Measurements from ENCODE around the gene OARD1. TPM values are rescaled to one million over a fixed set of nuclear protein-coding genes. Genes with fewer than 3 reads are reported as not detected.

OARD1 gene
- total RNA-seq, 1 experiment from 2014 or later: 12.8 TPM

DNA sequence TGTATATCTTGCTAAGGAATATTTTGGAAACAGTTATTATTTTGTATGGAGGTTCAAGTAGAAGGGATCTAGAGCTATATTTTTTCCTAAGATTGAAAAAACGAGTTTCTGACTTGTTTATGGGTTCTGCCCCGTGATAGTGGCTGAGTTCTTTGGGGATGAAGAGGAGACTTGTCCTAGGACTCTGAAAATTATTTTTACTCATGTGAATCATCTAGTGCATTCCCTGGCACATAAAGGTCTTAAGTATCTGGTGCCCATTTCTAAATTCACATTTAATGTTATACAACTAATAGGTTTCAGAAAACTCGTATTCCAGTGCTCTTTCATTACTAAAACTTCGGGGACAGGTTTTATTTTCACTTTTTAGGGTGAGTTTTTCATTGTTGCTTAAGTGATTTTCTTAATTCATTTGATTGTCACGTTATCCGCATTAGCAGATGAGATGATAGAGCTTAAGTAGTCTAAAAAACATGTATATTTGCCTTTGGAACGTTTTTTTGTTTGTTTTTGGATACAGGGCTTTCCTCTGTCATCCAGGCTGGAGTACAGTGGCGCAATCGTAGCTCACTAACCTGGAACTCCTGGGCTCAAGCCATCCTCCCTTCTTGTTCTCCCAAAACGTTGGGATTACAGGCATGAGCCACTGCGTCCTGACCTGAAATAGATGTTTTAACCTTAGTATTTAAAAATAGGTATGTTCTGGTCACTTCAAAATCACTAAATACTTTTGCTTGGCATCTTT lies 2.7 kb upstream of the OARD1 start:
- DNase-seq (ENCODE audit: low read depth): peak; percentile 7

DNA sequence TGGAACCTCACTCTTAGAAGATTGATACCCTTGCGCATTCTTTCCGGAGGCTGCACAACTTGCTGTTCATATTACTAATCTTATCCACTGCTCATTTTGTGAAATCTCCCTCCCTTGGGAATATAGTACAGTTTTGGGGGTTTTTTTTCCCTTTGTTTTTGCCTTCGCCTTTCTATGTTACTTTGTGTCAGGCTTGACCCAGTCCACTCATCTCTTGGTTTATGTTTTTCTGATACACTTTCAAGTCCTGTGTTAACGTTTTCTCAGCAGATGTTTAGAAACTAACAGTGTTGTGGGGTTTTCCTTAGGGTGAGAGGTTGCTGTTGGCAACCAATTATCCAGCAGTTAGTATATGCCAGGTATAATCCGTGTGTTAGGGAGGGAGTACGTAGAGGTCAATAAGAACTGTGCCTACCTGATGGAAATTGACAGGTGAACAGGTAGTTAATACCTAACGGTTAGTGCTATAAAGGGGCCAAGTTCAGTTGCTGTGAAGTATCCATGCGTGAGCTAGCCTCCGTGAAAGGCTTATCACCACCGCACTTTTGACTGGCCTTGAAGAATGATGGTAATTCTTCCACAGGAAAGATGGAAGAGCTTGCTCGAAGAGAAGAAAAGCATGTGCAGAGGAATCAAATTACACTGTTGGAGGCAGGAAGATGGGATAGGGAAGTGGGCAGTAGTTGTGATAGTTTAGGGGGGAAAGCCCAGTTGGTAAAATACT lies 2.0 kb upstream of the OARD1 start:
- DNase-seq (ENCODE audit: low read depth): peak; percentile 36

DNA sequence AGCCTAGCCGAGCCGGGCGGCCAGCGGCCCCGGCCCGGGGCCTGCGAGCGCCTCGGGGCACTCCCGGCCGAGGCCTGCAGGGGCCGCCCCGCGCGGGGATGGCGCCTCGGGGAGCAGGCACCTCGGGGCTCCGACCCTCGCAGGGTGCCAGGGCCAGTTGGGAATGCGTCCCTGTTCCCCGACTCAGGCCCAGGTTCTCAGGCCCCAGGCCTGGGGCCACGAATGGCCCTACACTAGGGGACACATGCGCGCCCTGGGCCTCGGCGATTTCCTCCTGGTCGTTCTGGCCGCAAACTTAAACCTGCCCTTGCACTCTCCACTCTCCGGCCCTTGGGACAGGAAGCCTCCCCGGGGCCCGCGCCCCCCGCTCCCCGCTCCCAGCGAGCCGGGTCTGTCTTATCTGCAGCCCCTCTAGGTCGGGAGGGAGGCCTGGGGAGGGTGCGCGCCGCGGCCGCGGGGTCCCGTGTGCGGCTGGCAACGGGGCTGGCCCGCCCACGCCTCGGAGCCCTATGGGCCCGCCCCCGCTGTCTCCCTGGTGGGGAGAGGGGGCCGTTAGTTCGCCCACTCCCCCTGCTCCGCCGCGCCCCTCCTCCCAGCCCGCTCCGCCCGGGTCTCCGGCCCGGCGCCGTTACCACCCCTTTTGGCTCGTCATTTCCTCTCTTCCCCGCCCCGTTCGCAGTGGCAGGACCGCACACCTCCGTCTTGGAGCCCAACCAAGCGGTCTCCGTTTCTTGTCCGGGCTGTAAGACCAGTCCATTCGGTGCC lies 1.2 kb upstream of the OARD1 start:
- peak; percentile 67 for DNase-seq (ENCODE audit: low read depth)

DNA sequence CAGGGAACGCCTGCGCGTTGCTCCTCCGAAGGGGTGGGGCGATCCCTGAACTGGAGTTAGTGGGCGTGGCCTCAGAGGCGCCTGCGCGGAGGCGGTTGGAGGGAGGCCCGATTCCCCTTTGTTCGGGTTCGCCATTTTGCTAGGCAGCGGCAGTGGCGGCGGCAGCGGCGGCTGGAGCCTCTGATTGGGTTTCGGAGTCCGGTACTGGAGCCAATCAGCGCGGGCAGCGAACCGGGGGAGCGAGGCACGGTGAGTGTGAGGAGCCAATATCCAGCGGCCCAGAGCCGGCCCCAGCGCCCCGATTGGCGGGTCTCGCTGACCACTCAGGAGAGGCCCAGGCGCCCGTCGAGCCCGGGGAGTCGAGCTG lies 663 bp upstream of the OARD1 start, which contains the start of gene NFYA:
Gene NFYA (plus strand): TSS at position 139 of the 367 bp plus-strand sequence. CDS start 6,116 bp downstream, outside the sequence.
- no peak for DNase-seq (ENCODE audit: low read depth)

DNA sequence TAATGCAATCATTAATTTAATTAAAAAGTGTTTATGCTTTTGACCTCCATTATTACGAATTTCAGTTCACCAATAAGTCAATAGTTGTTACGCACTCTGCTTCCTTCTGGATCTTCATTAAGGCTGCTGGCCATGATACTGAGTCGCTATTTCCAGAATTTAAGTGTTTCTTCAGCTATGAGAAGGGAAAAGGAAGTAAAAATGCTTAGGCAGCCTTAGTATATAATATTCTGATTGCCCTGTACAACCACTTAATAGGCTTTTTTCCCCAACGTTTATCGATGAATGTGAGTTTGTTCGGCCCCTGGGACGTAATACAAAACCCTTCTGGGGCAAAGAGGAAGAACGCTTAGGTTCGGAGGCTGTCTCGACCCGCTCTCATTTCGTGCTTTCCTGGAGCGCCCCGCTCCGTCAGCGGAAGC lies 644 bp downstream of the OARD1 start:
- DNase-seq (ENCODE audit: low read depth): no peak

DNA sequence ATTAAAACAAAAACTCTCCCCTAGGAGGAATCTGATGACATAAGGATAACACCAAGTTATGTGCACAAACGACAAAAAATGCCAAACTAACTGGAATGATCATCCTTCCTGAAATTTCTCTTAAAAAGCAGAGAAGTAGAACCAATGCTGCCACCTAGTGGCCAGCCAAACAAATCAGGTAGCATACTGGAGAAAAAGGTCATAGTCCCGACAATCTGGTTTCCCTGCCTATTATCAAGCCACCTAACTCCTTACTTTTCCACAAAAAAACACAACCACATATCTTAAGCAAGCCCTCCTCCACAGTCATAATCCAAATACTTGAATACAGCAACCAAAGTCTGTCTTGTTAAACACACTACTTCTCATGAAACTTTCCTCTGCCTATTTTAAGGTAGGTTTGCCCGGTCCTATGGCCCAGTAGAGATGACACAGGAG lies 5.3 kb downstream of the OARD1 start:
- peak; percentile 68 for DNase-seq (ENCODE audit: low read depth)

DNA sequence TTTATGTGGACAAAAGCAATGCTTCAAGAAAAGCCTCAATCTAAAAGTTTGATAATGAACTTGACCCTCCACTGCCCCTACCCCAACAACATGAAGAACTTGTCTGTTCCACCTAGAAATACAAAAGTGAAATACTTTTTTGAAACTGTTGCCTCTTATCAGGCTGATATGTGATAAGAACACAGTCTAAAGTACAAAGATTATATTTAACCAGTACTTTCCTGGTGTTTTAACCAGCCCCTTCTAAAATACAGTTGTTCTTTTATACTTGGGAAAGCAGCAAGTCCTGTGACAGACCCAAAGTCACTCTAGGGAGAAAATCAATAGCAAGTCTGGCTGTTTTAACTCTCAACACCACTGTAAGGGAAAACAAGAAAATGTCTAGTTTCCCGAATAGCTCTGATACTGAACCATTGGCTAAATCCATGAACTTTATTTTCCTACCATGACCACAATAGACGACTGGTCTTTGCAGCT lies 6.6 kb downstream of the OARD1 start:
- DNase-seq (ENCODE audit: low read depth): no peak

DNA sequence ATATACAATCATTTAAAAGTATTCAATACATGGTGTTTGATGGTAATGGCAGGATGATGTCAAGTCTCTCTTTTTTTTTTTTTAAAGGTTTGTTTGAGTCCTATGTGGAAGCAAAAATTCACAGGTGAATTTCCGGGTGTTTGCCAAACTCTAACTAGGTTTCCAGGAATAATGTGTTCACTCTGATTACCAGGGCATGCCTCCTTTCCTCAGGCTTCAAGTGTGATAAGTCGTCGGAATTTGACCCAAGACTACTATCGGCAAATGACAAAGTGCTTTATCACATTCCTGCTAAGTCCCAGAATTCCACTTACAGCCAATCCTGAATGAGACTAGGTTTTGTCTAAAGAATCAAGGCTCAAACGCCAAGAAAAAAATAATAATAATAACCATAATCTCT lies 7.3 kb downstream of the OARD1 start:
- no peak for DNase-seq (ENCODE audit: low read depth)

DNA sequence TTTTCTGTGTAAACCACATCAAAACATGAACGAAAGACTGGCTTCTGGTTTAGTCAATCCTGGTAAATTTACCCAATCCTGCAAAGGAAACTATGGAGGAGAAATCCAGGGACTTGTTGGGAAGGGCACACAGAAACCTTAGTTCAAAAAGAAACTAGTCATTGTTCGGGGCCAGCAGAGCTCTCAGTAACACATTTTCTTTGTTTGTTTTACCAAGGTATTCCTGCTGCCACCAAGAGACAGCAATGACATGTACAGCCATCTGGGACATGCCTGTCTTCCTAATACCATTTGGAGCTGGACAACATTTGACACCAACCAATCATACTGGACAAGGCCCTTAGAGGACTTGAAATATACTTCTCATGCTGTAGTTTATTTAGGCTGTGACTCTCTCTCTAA lies 8.3 kb downstream of the OARD1 start:
- no peak for DNase-seq (ENCODE audit: low read depth)

DNA sequence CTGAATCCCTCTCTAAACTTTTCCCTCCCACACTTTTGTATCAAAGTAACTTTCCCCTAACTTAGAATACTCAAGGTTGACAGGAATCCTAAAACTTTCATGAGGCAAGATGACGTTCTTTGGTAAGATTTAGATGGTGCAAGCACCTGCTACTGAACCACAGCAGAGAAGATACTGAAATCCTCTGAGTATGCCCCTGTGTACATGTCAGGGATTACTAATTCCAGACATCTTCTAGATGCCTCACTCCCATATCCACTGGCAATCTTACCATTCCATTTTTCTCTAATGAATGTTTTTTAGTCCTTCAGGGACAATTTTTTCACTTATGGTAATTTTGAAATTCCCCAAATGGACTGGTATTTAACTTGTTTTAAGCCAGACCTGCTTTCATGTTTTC lies 10.1 kb downstream of the OARD1 start:
- no peak for DNase-seq (ENCODE audit: low read depth)

DNA sequence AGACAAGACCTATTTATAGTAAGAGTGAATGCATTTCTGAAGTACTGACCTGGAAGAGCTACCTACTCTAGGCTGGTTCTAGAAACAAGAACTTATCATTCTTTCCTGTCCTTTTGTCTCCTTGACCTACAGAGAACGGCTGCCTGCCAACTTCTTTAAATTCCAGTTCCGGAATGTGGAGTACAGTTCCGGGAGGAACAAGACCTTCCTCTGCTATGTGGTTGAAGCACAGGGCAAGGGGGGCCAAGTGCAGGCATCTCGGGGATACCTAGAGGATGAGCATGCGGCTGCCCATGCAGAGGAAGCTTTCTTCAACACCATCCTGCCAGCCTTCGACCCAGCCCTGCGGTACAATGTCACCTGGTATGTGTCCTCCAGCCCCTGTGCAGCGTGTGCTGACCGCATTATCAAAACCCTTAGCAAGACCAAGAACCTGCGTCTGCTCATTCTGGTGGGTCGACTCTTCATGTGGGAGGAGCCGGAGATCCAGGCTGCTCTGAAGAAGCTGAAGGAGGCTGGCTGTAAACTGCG lies 10.9 kb downstream of the OARD1 start:
- no peak for DNase-seq (ENCODE audit: low read depth)

DNA sequence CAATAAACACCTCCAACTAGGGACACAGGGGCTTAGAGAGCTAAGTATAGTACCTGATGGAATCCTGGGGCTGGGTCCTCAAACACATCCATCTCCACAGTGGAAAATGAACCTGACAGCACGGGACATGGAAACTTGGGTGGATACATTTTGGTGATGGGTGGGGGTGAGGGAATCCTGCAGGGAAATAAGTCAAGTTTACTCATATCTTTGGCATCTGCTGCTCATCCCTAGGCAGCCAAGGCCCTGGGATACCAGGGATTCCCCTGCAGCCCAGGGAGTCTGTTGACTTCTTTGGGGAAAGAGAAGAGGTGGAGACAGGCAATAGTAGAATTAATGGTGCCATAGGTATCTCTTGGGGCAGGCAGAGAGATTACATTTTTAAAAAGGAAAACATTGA lies 12.6 kb downstream of the OARD1 start:
- DNase-seq (ENCODE audit: low read depth): peak; percentile 5

DNA sequence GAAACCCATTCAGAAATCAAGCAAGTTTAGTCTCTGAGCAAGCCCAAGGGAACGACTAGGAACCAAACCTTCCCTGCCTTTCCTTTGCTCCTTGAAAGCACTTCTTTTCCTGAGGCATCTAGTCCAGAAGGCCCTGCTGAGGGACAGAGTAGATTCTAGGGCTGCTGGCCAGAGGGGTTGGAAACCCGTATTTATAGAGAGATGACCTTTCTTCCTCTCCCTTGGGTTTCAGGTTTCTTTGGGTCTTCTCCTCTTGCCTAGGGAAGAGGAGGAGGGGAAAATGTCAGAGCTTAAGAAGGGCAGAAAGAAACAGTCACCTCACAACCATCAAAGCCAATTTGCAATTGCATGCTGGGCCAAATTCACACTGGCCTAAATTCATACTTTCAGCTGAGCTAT lies 13.4 kb downstream of the OARD1 start:
- no peak for DNase-seq (ENCODE audit: low read depth)

DNA sequence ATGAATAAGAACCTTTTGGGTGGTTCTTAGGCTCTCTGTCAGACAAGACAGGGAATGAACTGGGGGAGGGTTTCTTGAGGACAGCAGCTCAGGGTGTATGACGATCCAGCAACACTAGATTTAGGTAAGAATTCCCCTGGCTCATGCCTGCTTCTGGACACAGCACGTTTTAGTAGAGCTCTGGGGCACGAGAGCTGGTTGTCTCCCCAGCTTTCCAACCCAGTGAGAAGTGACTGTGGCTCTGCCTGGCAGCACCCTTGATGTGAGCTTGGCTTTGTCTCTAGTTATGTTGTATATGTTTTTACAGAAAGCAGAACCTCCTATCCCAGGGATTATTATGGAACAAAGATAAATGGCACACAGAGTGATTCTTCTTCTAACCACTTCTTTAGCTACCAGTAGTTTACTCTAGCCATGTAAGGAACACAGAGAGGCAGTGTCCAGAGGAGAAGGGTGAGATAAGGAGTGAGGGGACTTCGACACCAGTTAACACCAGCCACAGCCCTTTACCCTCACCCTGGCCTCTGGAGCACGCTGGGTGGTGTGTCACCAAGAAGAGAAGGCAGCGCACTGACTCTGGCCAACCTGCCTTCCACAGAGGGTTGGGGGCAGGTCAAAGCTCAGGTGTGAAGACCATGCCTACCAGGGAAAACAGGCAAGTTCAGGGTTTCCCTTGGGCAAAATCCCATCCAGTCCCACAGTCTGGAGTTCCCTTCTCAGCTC lies 15.2 kb downstream of the OARD1 start:
- DNase-seq (ENCODE audit: low read depth): no peak

DNA sequence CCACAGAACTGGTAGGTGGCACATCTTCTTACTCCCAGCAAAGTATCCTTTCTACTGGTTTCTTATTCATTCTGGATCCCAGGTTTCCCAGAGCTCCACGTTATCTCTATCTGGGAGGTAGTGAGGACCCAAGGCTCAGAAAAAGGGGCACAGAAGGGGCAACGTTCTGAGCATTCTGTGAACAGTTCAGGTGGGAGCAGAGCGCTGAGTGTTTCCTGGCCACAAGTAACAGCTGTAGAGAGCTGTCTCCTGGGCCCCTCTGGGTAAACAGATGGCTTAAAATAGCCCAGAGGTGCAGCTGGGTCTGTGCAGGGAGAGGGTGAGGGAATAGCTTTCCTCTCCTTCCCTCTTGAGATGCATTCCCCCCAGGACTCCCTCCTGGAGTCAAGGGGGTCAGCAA lies 17.0 kb downstream of the OARD1 start:
- no peak for DNase-seq (ENCODE audit: low read depth)

DNA sequence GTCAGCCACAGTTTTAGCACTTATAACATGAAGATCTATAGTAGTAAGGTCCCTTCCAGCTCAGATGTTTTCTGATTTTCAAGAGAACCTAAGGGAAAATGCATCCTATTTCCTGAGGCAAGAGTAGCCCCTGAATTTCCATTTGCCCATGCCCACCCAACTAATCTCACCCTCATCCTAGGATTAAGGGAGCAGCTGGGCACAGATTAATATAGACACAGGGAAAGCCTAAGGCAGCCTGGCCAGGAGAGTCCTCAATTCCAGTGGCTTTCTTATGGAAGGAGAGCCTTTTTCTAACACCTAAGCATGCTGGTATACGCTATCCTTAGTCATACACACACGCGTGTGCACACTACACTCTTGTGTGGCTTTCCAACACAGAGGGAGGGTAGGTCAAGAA lies 17.6 kb downstream of the OARD1 start:
- DNase-seq (ENCODE audit: low read depth): no peak

DNA sequence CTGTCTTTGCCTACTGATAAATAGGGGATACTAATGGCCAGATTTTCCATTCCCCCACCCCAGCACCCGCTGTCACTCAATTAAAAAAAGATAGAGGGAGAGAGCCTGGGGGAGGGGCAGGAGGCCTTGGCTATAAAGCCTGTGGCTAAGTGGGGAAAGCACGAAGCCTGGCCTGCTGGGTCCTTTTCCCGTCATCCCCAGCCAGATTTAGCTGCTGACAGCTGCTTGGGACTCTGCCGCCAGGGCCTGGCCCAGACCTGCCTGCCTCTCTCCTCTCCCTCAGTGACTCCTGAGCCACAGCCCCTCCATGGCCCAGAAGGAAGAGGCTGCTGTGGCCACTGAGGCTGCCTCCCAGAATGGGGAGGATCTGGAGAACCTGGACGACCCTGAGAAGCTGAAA lies 19.1 kb downstream of the OARD1 start, which contains the start of gene APOBEC2:
Gene APOBEC2 (plus strand): TSS at position 162 of the 400 bp plus-strand sequence. CDS start 146 bp downstream, at position 308.
- no peak for DNase-seq (ENCODE audit: low read depth)

DNA sequence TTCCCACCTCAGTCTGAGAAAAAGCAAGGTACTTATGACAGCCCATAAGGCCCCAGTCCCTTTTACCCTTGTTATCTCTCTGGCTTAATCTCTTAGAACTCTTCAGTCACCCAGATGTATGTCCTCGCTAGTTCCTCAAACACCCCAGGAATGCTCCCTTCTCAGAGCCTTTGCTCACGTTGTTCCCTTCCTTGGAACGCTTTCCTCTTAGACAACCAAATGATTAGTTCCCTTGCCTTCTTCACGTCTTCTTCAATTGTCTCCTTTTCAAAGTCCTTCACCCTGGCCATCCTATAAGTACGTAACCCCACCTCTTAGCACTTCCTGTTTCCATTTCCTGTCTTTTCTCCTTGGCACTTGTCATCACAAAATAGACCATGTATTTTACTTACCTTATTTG lies 20.3 kb downstream of the OARD1 start:
- no peak for DNase-seq (ENCODE audit: low read depth)

DNA sequence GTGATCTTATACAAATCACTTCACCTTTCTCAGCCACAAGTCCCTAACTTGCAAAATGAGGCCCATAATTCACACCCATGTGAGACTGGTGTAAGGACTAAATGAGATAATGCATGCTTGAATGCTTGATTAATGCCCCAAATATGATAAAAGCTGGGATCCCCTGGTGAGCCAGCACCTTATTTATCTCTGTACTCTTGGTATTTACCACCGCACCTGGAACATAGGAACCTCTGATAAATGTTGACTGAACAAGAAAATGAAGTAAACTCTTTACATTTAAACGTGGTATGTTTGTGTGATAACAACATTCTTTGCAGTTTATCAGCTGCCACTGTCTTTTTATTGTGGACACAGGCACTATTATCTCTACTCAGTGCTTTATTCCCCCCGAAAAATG lies 21.6 kb downstream of the OARD1 start:
- no peak for DNase-seq (ENCODE audit: low read depth)

DNA sequence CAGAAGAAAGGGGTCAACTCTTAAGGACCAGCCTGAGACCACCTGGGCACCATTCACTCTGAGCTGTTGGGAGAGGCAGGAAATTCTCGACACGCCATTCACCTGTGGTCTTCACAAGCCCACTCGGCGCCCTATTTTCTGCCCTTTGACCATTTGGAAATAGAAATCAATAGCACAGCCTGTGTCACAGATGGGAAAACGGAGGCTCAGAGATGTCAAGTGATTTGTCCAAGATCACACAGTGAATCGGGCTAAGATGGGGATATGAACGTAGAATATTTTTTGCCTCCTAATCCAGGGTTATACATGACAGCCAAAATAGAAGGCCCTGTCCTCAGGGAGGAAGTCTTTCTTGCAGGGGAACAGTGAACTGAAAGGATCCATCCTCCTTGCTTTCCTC lies 22.2 kb downstream of the OARD1 start:
- DNase-seq (ENCODE audit: low read depth): no peak

DNA sequence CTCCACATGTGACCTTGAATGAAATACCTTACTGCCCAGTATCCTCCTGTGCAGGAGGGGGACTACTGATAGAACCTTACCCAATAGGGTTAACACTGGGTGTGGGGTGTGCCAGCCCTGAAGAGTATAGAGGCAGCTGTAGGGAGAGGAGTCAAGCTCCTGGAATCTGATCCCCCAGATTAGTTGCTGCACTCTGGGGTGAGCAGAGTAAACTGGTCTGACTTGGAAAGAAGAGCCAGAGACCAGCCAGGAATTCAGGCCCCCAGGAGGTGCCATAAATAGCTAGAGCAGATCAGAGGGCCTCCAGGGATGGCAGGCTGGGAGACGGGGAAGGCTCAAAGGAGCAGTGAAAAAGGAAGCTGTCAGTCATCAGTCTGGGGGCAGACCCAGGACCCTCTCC lies 22.6 kb downstream of the OARD1 start:
- no peak for DNase-seq (ENCODE audit: low read depth)

Measured in LHCN-M2 (cell line).